NCI-H146 treated with DMSO at 0.1 percent for 48 hours (cell line): ENCODE results near the gene SCN8A.
"Not testable (repeated sequence)": the region's sequence is repeated elsewhere in the genome, so short reads cannot be mapped to it uniquely, and the experiment has no call there.

Experiments used
- DNase-seq: peaks from one replicate; lab custom pipeline; 2025; ENCODE audit not compliant: unreplicated experiment; lab: John Stamatoyannopoulos, UW

The SCN8A gene

DNA sequence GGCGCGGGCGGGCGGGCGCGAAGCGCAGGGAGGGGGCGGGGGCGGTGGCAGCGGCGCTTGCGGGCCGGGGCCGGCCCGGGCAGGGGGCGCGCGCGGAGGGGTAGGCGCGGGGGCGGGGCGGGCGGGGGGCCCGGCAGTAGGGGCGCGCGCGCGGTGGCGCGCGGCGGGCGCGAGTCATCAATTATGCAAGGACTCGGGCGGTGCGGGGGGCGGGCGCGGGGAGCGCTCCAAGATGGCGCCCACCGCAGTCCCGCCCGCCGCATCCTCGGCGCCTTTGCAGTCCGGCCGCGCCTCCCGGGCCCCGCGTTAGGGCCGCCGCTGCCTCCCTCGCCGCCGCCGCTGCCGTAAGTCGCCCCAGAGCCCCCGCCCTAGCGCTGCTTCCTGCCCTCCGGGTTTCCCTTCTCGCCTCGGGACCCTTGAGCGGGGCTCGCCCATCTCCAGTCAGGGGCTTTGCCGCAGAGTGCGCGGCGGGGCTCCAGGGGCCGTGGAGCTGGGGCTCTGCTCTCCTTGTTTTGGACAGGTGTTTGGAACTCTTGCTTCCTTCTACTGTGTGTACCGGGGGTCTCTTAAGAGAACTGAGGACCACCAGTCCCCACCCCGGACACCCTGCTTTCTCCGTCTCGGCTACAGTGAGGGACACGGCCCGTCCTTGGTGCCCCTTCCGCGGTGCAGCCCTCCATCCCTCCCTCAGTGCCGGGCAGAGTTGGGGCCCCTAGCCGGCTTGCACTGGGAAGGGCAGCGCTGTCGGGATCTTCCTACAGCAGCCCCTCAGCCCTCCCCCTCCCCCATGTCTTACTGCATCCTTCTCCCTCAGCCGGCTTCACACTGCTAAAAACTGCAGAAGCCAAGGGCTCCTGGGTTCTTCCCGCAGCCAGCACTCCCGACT, at the start of gene SCN8A:
TSS of gene SCN8A (plus strand) at position 218 of the 886 bp plus-strand sequence. CDS start 71,585 bp downstream, outside the sequence.
- peak; percentile 59 for DNase-seq

- no peak for DNase-seq
Measured at GRCh38 chr12:51546097-51546496, 44.9 kb upstream of the SCN8A start.

DNA sequence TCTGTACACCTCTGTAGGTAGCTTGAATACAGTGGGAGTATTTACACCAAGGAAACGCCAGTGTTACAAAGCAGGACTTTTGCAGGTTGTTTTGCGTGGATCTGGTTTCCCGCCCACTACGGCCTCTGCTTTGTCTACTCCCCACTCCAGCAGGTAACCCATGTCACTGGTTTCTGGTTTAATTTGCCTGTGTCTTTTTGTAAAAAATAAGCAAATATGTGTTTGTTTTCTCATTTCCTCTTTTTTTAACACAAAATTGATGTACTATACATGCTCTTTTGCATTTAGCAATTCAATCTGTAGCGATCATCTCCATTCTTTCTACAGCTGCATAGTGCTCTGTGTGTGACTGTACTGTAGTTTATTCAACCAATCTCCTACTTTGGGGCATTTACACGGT, 43.4 kb upstream of the SCN8A start:
- DNase-seq = no peak

DNA sequence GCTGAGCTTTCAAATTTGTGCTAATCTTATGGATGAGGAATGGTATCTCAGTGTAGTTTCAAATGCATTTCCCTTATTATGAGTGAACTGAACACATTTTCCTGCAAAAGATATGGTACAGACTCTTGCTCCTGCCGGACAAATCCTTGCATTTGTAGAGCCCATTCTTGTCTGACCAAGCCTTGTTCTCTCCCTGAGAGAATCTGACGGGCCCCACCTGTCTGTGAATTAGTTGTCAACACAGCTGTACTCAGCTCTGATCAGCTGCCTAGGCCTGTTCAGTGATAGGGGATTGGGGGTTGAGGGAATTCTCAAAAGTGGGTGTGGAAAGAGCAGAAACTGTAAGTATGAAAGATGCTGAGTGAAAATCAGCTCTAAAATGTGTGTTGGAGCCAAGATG, 42.8 kb upstream of the SCN8A start:
- DNase-seq = peak; percentile 78

DNA sequence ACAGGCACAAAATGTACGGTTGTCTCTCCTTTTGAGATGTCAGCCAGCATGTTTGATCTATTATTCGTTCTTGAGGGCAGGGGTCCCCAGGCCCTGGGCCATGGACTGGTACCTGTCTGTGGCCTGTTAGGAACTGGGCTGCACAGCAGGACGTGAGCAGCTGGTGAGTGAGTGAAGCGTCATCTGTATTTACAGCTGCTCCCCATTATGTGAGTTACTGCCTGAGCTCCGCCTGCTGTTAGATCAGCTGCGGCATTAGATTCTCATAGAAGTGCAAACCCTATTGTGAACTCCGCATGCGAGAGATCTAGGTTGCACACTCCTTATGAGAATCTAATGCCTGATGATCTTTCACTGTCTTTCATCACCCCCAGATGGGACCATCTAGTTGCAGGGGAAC, 41.4 kb upstream of the SCN8A start:
- peak; percentile 95 for DNase-seq

DNA sequence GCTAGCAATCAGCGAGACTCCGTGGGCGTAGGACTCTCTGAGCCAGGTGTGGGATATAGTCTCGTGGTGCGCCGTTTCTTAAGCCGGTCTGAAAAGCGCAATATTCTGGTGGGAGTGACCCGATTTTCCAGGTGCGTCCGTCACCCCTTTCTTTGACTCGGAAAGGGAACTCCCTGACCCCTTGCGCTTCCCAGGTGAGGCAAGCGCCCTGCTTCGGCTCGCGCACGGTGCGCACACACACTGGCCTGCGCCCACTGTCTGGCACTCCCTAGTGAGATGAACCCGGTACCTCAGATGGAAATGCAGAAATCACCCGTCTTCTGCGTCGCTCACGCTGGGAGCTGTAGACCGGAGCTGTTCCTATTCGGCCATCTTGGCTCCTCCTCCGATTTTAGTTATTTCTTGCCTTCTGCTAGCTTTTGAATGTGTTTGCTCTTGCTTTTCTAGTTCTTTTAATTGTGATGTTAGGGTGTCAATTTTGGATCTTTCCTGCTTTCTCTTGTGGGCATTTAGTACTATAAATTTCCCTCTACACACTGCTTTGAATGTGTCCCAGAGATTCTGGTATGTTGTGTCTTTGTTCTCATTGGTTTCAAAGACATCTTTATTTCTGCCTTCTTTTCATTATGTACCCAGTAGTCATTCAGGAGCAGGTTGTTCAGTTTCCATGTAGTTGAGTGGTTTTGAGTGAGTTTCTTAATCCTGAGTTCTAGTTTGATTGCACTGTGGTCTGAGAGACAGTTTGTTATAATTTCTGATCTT, 22.6 kb upstream of the SCN8A start:
- DNase-seq = not testable (repeated sequence)

DNA sequence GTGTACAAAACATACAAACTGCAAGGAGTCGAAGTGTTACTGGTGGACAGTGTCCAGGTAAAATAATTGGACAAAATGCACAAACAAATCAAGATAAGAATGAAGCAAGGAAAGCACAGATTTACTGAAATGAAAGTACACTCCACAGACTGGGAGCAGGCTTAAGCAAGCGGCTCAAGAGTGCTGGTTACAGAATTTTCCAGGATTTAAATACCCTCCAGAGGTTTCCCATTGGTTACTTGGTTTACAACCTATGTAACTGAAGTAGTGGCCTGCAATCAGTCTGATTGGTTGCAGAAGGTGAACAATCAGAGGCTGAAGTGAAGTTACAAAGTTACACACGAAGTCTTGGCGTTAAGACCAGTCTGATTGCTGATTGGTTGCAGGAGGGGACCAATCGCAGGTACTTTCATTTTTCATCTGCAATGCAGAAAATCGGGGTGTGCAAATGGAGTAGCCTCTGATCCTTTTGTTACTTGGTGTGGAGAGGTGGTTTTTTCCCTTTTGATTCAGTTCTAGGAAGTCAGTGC, 11.6 kb upstream of the SCN8A start:
- no peak for DNase-seq

- DNase-seq = no peak
Measured at GRCh38 chr12:51589060-51589459, 2.0 kb upstream of the SCN8A start.

DNA sequence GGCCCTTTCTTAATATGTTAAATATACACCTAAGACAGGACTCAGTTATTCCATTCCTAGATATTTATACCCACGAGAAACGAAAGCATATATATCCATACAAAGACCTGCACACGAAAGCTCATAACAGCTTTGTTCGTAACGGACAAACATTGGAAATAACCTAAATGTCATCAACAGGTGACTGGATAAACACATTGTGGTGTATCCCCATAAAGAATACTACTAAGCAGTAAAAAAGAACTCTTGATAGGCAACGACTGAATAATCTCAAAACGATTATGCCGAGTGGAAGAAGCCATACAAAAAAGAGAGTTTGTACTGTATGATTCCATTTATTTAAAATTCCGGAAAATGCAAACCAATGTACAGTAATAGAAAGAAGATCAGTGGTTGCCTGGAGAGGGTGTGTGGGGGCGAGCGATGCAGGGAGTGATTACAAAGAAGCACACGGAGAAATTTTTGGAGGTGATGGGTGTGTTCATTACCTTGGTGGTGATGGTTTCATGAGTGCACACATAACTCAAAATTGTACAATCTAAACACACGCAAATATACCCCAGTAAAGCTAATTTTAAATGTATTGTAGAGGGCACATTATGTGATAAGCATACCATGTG, 1.4 kb upstream of the SCN8A start:
- DNase-seq = no peak

- peak; percentile 84 for DNase-seq
Measured at GRCh38 chr12:51590347-51591015, 552 bp upstream of the SCN8A start.

GRCh38 chr12:51592034-51592705, 1.1 kb downstream of the SCN8A start:
- no peak for DNase-seq

GRCh38 chr12:51593021-51593420, 2.0 kb downstream of the SCN8A start:
- DNase-seq = no peak

DNA sequence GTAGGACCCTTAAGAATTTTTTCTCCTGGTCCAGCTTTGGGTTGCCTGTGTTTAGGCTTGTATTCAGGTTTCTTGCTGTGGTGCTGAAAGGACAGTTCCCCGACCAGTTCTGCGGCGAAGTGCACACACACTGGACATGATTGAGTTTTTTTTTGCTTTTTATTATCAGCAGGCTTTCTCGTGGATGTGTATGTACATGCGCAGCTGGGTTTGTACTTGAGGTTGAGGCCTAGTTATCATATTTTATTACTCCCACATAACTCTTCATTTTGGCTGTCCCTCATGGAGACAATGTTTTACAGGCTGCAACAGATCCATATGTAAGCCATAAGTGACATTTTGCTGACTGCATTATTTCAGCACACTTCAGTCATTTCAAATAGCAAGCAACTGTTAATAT, 2.5 kb downstream of the SCN8A start:
- DNase-seq = no peak

GRCh38 chr12:51598156-51598555, 7.1 kb downstream of the SCN8A start:
- DNase-seq = no peak

GRCh38 chr12:51600721-51601120, 9.7 kb downstream of the SCN8A start:
- no peak for DNase-seq

GRCh38 chr12:51601241-51601640, 10.2 kb downstream of the SCN8A start:
- DNase-seq = no peak

DNA sequence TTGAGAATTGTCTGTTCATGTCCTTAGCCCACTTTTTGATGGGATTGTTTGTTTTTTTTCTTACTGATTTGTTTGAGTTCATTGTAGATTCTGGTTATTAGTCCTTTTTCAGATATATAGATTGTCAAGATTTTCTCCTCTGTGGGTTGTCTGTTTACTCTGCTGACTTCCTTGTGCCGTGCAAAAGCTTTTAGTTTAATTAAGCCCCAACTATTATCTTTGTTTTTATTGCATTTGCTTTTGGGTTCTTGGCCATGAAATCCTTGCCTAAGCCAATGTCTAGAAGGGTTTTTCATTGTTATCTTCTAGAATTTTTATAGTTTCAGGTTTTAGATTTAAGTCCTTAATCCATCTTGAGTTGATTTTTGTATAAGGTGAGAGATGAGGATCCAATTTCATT, 14.9 kb downstream of the SCN8A start:
- DNase-seq = not testable (repeated sequence)

DNA sequence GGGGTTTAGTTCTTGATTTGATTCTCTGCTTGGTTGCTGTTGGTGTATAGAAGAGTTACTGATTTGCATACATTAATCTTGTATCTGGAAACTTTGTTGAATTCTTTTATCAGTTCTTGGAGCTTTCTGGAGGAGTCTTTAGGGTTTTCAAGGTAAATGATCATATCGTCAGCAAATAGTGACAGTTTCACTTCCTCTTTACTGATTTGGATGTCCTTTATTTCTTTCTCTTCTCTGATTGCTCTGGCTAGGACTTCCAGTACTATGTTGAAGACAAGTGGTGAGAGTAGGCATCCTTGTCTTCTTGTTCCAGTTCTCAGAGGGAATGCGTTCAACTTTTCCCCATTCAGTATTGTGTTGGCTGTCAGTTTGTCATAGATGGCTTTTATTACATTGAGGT, 16.2 kb downstream of the SCN8A start:
- DNase-seq = not testable (repeated sequence)

DNA sequence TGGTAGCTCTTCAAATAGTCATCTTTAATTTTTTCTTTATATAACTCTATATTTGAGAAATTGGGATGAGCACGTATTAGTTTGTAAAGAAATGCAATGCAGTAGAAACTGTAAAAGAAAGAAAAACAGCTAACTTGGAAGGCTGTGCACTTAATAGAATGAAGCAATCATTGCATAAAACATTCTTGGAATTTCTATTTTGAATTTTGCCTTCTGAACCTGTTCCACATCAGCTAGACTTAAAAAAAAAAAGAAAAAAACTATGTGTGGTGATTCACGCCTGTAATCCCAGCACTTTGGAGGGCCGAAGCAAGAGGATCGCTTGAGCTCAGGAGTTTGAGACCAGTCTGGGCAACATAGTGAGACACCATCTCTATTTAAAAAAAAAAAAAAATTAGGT, 29.4 kb downstream of the SCN8A start:
- no peak for DNase-seq

DNA sequence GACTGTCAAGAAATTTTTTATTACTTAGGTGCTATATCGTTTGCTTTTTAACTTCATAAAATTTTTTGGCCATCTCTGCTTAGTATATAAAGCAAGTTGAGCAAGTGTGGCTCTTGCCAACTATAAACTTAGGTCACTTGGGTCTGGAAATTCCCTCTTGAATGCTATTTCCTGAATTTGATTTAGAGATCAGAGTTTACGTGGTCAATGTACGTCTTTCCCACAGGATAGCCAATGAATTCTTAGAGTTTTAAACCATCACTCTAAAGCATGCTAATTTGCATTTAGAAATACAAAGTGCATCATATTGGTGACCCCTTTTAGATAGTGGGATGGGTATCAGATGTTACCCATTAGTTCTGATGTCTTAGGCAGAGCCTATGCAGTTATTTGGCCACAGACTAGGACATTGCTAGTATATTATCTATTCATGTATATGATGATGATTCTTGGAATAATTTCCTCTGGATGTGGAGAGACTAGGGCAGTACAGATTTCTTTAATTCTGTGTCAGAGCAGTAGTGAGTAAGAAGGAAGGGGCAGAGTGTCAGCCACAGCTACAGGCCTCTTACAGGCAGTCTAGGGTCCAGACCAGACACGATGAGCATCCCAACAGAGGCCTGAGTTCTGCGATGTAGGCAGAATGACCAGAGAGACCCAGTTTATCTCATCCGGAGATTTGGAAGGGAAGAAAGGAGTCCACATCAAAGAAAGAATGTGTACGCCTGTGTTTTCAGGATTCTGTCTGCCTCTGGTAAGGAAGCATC, 30.3 kb downstream of the SCN8A start:
- DNase-seq = no peak
